Osteocyte (in vitro differentiated cells): ENCODE measurements around the gene KLF13. TPM values are rescaled to one million over a fixed set of nuclear protein-coding genes. Genes with fewer than 3 reads are reported as not detected.

Experiments used
- DNase-seq: peaks from one replicate; pipeline ENCODE4 v3.0.0; 2021; ENCODE audit warnings: mixed read lengths; ENCODE audit not compliant: unreplicated experiment; ENCODE audit errors: extremely low spot score
- H3K27ac Mint-ChIP-seq: one replicate; pipeline ENCODE4 v1.8.0; 2021; ENCODE audit warnings: mild to moderate bottlenecking, mixed read lengths; ENCODE audit not compliant: unreplicated experiment
- H3K27me3 Mint-ChIP-seq: one replicate; pipeline ENCODE4 v1.8.0; 2021; ENCODE audit warnings: mixed read lengths; ENCODE audit not compliant: unreplicated experiment
- H3K36me3 Mint-ChIP-seq: one replicate; pipeline ENCODE4 v1.8.0; 2021; ENCODE audit warnings: mixed read lengths; ENCODE audit not compliant: unreplicated experiment
- H3K4me1 Mint-ChIP-seq: one replicate; pipeline ENCODE4 v1.8.0; 2021; ENCODE audit warnings: mixed read lengths; ENCODE audit not compliant: unreplicated experiment
- H3K4me3 Mint-ChIP-seq: one replicate; pipeline ENCODE4 v1.8.0; 2021; ENCODE audit warnings: mild to moderate bottlenecking, moderate library complexity, mixed read lengths; ENCODE audit not compliant: unreplicated experiment
- H3K9me3 Mint-ChIP-seq: one replicate; pipeline ENCODE4 v1.8.0; 2021; ENCODE audit warnings: mixed read lengths; ENCODE audit not compliant: unreplicated experiment
- total RNA-seq: library from RNA; stranded (reverse); gene quantifications from 2 replicates; pipeline ENCODE4 v1.2.1, GENCODE V29; 2021
- TF ChIP-seq, protein P1 (sequence below): fragments of 200-600 bp; sonication (generic); IDR thresholded peaks from 2 replicates; pipeline ENCODE4 v1.5.0; 2021; ENCODE audit warnings: antibody characterized with exemption, mild to moderate bottlenecking, moderate library complexity

Gene KLF13
- total RNA-seq, 1 donor from 2014 or later, result 54.5 TPM

GRCh38 chr15:31407376-31407775 is 80.7 kb downstream of the KLF13 start:
- TF ChIP-seq, protein P1, sequence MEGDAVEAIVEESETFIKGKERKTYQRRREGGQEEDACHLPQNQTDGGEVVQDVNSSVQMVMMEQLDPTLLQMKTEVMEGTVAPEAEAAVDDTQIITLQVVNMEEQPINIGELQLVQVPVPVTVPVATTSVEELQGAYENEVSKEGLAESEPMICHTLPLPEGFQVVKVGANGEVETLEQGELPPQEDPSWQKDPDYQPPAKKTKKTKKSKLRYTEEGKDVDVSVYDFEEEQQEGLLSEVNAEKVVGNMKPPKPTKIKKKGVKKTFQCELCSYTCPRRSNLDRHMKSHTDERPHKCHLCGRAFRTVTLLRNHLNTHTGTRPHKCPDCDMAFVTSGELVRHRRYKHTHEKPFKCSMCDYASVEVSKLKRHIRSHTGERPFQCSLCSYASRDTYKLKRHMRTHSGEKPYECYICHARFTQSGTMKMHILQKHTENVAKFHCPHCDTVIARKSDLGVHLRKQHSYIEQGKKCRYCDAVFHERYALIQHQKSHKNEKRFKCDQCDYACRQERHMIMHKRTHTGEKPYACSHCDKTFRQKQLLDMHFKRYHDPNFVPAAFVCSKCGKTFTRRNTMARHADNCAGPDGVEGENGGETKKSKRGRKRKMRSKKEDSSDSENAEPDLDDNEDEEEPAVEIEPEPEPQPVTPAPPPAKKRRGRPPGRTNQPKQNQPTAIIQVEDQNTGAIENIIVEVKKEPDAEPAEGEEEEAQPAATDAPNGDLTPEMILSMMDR, result no peak
- H3K4me1 Mint-ChIP-seq, result peaks cover 11% of the 10 kb centered on the region
- peaks cover 3% of the 10 kb centered on the region for H3K36me3 Mint-ChIP-seq
- H3K27ac Mint-ChIP-seq, result no peak overlapping the region
- peaks cover 21% of the 10 kb centered on the region for H3K27me3 Mint-ChIP-seq
- no peak overlapping the region for H3K4me3 Mint-ChIP-seq
- H3K9me3 Mint-ChIP-seq, result peaks cover 19% of the 10 kb centered on the region
- DNase-seq, result no peak

DNA sequence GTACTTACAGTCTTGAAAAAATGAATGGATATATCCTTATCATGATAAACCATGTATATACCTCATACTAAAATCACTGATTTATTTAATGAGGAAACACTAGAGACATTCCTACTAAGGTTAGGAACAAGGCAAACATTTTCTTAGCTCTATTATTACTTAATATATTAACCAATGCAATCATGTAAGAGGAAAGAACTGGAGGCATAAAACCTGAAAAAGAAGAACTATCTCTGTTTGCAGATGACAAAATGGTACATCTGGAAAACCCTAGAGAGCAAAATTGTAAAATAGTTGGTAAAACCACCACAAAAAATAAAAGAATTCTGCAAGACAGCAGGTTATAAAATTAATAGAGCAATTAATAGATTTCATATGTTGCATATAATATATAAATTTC is 81.2 kb downstream of the KLF13 start:
- no peak for DNase-seq
- TF ChIP-seq, protein P1, result no peak
- H3K4me1 Mint-ChIP-seq, result peaks cover 6% of the 10 kb centered on the region

DNA sequence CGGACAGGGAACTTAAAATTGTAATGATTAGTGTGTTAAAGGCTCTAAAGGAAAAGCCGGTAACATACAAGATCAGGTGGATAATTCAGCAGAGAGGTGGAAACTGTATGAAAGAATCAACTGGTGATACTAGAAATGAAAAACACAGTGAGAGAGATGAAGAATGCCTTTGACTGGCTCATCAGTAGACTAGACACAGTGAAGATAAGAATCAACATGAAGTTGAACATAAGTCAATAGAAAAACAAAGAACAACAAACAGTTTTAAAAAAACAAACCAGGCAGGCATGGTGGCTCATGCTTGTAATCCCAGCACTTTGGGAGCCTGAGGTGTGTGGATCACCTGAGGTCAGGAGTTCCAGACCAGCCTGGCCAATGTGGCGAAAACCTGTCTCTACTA is 82.1 kb downstream of the KLF13 start:
- TF ChIP-seq, protein P1, result no peak
- peaks cover 19% of the 10 kb centered on the region for H3K9me3 Mint-ChIP-seq
- H3K4me3 Mint-ChIP-seq, result no peak overlapping the region
- peaks cover 24% of the 10 kb centered on the region for H3K27me3 Mint-ChIP-seq
- no peaks in the 10 kb centered on the region for H3K4me1 Mint-ChIP-seq
- peaks cover 3% of the 10 kb centered on the region for H3K36me3 Mint-ChIP-seq
- H3K27ac Mint-ChIP-seq, result no peak overlapping the region
- no peak for DNase-seq

More for the DNA sequence above, 81.2 kb downstream of the KLF13 start:
- Mint-ChIP-seq H3K4me3 (no peak overlapping the region), H3K27me3 (peaks cover 24% of the 10 kb centered on the region), H3K9me3 (peaks cover 19% of the 10 kb centered on the region), H3K36me3 (peaks cover 3% of the 10 kb centered on the region), H3K27ac (no peak overlapping the region)

GRCh38 chr15:31409171-31409570 is 82.5 kb downstream of the KLF13 start:
- TF ChIP-seq, protein P1, result no peak
- H3K9me3 Mint-ChIP-seq, result peaks cover 19% of the 10 kb centered on the region

GRCh38 chr15:31412824-31413223 is 86.2 kb downstream of the KLF13 start:
- peaks cover 12% of the 10 kb centered on the region for H3K9me3 Mint-ChIP-seq
- no peaks in the 10 kb centered on the region for H3K4me1 Mint-ChIP-seq
- H3K36me3 Mint-ChIP-seq, result peaks cover 3% of the 10 kb centered on the region
- TF ChIP-seq, protein P1, result no peak
- peaks cover 17% of the 10 kb centered on the region for H3K27me3 Mint-ChIP-seq
- H3K4me3 Mint-ChIP-seq, result no peak overlapping the region
- no peak overlapping the region for H3K27ac Mint-ChIP-seq
- no peak for DNase-seq

More at GRCh38 chr15:31409171-31409570, 82.5 kb downstream of the KLF13 start:
- H3K27me3 Mint-ChIP-seq, result peaks cover 24% of the 10 kb centered on the region
- H3K27ac Mint-ChIP-seq, result no peak overlapping the region
- no peak for DNase-seq
- H3K36me3 Mint-ChIP-seq, result peaks cover 3% of the 10 kb centered on the region
- H3K4me3 Mint-ChIP-seq, result no peak overlapping the region
- H3K4me1 Mint-ChIP-seq, result no peaks in the 10 kb centered on the region
